HG02588 (cell line): Measurements from ENCODE around the gene KIAA0040.

Experiments
- ATAC-seq: cut with Tn5 transposase; IDR thresholded peaks from one replicate; pipeline ENCODE4 v1.9.1; 2021; ENCODE audit warnings: mild to moderate bottlenecking, moderate library complexity; ENCODE audit not compliant: unreplicated experiment

The KIAA0040 gene

GRCh38 chr1:175203570-175204068 is 11.0 kb upstream of the KIAA0040 start:
- ATAC-seq, result no peak

- no peak for ATAC-seq
These were observed 8.3 kb upstream of the KIAA0040 start for GRCh38 chr1:175200678-175201521.

- no peak for ATAC-seq
These were observed 5.8 kb upstream of the KIAA0040 start for GRCh38 chr1:175198332-175198731.

DNA sequence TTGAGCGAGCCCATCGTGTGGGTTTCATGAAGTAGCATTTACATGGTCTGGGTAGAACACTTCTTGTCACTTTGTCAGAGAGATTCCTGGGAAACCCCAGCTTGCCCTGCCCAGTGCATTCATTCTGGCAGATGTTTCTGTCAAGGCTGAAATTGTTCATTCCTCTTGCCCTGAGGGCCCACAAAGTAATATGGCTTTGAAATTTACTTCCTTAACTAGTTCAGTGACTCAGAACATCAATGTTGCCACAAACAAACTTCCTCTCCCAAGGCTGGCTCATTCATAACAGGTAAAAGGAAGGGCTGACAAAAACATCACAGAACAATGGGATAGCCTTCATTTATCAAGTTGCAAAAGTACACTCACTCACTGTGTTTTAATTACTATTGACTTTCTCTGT is 5.0 kb upstream of the KIAA0040 start:
- ATAC-seq, result no peak

DNA sequence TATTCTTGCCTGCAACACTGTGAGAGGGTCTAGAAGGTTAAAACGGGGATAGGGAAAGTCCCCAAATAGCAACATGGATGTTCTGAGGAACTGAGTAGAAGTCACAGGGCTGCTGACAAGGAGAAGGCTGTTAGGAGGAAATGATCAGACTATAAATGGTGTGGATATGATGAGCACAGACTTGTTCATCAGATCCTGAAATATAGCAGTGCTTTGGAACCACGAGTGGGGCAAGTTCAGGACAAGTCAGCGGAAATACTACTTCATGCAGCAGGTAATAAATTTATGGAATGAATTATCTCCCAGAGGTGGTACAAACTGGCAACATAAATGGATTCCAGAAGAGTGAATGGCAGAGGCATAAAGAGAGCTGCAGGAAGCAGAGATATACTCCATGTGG is 3.2 kb upstream of the KIAA0040 start:
- no peak for ATAC-seq

- ATAC-seq, result no peak
These were observed 2.7 kb upstream of the KIAA0040 start for GRCh38 chr1:175195281-175195680.

- ATAC-seq, result no peak
These were observed 943 bp upstream of the KIAA0040 start for GRCh38 chr1:175193527-175193910.

DNA sequence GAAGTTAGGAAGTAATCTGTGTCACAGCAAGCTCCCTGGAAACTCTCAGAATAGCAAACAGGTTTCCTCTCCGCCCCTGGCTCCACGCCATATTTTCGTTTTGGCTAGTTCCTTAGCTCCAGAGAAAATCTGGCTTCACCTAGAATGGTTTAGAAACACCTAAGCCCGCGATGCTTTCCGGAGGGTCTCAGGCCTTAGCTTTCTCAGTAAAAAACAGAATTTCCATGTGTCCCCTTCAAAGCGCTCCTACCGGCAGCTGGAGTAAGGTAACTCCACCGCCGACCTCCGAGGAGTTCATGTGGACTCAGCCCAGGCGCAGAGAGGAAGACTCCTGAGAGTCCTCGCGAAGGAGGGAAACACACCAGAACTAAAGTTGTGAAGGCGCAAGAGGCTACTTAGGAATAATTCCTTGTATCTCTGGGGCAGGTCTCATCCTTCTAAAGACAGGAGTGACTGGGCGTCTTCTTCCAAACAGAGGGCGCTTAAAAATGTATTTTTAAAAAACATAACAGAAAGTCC is 406 bp downstream of the KIAA0040 start:
- ATAC-seq, result no peak

- peak; percentile 28 for ATAC-seq
These were observed 917 bp downstream of the KIAA0040 start for GRCh38 chr1:175191659-175192058.

- ATAC-seq, result peak; percentile 55
These were observed 3.6 kb downstream of the KIAA0040 start for GRCh38 chr1:175188936-175189335.

DNA sequence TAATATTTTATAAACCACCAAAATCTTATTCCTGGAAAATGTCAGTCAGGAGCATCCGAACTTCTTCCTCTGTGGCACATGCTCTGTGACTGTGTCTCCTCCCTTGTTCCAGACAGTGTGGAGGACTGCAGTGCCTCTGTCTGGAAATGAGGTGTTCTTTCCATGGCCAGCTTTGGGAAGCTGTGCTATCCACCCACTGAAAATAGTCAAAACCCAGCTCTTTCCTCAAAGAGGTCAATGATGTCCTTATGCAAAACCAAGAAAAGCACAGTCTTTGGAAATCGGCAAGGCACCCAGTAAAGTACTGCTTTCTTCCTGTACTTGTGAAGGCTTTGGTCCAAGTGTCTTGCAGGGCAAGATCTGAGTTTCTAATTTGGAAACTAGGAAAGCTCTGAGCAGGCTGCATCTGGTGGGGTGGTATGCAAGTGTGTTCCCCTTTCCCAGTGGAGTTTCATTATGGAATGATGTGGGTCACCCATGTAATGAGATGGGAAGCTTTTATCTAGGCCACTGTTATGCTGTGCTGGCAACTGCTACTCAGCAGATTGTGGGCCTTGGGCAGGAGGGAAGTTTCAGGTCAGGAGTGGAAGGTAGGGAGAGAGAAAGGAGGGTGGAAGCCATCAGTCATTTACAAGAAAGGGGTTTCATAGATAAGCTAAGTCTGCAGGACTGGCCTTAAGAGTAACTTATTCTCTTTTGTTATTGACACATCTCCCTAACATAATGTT is 6.0 kb downstream of the KIAA0040 start:
- no peak for ATAC-seq

GRCh38 chr1:175185903-175186302 is 6.7 kb downstream of the KIAA0040 start:
- ATAC-seq, result no peak

DNA sequence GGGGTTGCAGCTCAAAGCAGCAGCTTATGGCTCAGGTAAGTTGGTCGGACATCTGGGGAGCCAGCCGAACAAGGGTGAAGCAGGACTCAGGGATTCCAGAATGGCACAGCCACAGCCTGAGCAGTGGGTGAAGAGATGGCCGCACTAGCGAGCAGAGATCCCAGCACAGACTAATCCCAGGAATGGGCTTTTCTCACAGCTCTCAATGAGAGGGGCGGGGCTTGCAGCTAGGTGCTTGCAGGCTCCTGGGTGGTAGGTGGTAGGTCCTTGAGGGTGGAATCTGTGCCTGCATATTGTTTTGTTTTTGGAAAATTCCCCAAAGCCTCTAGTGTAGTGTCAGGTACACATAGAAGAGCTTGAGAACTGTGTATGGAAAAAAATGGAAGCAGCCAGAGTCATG is 9.0 kb downstream of the KIAA0040 start:
- no peak for ATAC-seq

DNA sequence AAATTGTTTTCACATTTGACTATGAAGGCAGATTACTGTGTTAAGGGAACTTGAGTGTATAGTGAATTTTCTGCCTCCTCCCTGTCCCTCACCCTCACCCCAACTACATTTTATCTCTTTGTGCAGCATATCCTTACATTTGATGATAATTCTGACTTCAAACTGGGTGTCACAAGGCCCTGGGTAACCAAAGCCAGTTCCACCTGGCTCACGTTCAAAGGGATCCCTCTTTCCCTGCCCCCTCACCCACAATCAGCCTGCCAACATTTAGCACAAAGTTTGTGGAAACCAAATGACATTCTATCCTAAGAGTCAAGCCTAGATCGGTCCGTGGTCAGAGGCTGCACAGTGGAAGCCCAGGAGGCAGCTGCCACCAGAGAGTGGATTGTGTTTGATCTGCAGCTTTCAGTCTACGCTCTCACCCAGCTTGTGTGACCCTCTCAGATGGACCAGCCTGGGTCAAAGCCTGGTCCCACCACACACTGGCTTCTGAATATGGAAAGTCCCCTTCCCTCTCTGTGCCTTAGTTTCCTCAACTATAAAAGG is 10.3 kb downstream of the KIAA0040 start:
- no peak for ATAC-seq

- no peak for ATAC-seq
These were observed 12.6 kb downstream of the KIAA0040 start for GRCh38 chr1:175179837-175180590.

DNA sequence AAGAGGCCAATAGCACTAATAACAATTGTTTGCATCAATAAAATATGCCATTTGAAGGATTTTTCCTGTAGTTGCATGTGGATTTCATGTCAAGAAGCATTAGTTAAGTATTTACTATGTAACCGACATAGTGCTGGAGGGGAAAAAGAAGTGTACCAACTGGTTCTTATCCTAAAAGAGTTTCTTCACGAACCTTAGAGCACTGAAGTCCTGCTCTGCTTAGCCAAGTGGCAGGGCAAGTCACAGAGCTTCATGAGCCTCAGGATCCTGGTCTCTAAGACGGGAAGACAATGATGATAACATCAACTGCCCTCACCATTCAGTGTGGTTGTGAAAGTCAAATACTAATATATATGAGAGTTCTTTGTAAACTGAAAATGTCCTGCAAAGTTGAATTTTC is 14.1 kb downstream of the KIAA0040 start:
- no peak for ATAC-seq

DNA sequence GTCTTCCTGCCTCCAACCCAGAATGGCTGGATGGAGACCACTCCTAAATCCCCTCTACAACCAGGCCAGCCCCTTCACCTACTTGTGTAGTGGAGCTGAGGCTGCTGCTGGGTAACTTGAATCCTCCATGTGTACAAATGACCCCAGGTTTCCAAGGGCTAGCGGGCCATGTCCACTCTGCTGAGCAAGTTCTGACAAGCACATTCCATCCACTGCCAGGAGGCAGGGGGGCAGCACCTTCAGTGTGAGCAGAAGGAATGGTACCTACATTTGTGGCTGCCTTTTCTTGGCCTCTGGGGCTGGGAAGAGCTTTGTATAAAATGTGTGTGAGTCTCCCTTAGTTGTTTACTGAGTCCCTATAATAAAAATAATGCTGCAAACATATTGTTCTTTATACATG is 14.5 kb downstream of the KIAA0040 start:
- no peak for ATAC-seq

DNA sequence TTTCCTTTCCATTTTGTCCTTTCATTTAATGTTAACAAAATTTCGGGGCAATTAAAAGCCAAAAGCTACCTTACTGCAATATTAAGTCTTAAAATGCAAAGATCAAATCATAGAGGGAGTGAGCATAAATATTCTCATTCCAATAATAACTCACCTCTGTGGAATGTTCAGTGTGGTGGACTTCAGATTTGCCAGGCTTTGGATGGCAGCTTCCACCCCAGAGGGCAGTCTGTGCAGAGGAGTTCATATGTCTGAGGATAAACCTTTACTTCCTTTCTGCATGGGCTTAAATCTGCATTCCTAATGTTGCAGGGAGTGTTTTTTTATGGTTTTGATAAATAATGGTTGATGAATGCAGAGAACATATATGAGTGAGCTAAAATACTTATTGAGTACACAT is 16.3 kb downstream of the KIAA0040 start:
- no peak for ATAC-seq

- ATAC-seq, result peak; percentile 67
These were observed 18.1 kb downstream of the KIAA0040 start for GRCh38 chr1:175174309-175175102.

GRCh38 chr1:175173531-175173930 is 19.0 kb downstream of the KIAA0040 start:
- no peak for ATAC-seq
